ENCODE data around the gene TARS1.
"Not testable (repeated sequence)": the region's sequence is repeated elsewhere in the genome, so short reads cannot be mapped to it uniquely, and the experiment has no call there.

The TARS1 gene

GRCh38 chr5:33488558-33489355 is 48.0 kb downstream of the TARS1 start:
- DNase-seq = no peak

GRCh38 chr5:33489481-33490067 is 48.8 kb downstream of the TARS1 start:
- no peak for DNase-seq

GRCh38 chr5:33490071-33490665 is 49.4 kb downstream of the TARS1 start:
- no peak for DNase-seq

- no peak for DNase-seq
Observed at GRCh38 chr5:33491941-33492340, 51.2 kb downstream of the TARS1 start.

DNA sequence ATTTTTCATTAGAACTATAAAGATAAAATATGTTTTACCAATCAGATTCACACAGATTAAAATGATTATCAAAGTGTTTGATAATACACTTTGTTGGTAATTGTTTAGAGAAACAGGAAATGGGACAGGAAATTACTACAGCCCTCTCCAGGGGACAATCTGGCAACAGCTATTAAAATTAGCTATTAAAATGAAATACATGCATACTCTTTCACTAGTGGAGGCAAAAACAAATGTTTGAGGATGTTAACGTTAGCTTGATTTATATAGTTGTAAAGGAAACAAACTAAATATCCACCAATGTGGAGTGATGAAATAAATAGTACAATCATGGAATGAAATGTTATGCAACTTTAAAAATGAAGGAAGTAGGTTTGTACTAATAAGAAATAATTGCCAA is 53.7 kb downstream of the TARS1 start:
- no peak for DNase-seq

DNA sequence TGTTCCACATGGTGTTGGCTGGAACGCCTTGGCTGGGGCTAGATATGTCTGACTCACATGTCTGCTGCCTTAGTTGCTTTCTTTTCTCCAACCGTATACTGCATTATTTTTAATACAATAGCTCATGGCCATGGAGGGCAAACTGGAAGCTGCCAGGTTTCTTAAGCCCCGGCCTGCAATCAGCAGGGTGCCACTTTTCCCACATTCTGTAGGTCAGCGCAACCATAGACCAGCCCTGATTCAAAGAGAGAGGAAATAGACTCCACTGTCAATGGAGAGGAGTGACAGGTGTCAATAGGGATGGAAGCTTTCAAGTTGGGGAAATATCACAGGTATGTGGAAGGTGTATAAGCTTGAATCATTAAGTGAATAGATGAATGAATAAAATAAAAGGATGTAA is 60.5 kb downstream of the TARS1 start:
- DNase-seq = no peak

DNA sequence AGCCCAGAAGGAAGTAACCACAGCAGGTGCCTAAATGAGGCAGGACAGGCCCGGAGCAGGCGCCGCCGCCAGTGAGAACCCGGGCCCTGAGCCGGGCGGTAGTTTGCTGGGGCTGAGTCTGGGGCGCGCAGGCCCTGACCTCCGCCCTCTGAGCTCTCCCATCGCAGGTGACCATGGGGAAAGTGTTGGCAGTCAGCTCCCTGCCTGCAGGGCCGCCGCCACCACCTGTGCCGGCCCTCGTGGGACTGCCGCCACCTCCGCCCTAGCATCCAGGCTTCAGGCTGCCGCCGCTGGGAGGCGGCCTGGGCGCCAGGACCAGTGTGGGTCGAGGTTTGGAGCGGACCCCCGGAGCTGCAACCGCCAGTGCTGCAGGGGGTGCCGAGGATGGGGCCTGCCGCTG is 61.1 kb downstream of the TARS1 start:
- no peak for DNase-seq

DNA sequence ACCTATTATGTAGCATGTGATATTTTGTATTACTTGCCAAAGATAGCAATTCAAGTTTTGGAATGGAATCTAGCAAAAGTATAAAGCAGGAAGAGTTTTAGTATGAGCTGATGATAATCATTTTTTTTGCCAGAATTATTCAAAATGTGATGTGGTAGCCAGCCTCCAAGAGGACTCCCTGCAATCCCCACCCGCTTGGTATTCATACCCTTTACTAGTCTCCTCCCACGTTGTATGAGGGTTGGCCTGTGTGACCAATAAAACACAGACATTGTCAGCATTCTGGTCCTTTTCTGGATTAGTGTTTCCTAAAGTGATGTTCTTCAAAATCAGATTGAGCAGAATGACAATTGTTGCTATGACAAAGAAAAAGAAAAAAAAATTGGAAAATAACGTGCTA is 63.8 kb downstream of the TARS1 start:
- DNase-seq = no peak

GRCh38 chr5:33507426-33507825 is 66.7 kb downstream of the TARS1 start:
- DNase-seq = no peak

GRCh38 chr5:33509036-33509435 is 68.3 kb downstream of the TARS1 start:
- DNase-seq = no peak

DNA sequence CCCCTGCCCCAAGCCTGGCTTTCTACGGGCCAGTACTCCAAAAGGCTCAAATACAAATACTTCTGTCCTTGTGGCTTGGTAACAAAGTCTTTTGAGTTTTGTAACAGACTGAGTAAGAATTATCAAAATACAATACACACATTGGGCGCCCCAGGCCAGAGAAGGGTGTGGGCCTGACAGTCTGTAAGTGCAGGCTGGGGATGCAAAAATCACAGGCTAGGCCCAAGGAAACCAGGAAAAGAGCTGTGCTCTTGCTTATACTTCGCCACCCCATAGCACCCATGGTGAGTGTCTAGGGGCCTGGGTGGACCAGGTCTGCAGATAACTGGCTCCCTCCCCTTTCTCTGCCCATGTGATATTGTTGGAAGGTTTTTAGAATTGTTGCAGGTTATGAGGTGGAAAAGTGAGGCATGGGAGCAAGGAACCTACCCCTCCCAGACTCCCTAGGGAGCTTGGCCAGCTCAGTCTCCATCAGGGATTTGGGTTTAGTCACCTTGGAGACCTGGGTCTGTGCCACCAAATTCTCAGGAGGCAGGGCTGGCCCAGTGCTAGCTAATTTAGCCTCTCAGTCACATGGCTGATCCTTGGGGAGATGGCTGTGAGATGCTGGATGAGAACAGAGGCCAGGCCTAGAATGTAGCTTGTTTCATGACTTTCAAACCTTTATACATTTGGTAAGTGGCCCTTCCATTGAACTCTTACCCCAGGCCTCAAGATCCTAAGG is 72.9 kb downstream of the TARS1 start:
- DNase-seq = no peak

- not testable (repeated sequence) for DNase-seq
Observed at GRCh38 chr5:33515366-33515765, 74.6 kb downstream of the TARS1 start.

DNA sequence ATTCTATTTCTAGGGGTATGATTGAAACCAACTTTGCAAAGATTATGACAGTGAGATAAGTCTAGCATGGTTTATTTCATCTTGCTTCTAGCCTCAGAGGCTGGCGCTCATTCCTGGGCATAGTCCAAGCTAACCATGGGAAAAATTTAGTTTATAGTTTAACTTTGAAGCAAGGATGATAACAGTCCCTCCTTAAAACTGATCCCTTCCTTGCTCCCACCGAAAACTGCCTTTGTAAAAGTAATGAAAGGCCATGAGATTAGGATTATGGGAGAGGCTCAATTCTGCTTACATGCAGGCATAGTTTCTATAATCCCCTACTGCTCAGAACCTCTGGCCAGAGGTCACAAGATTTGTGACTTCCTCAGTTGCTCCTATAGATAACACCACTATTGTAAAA is 75.7 kb downstream of the TARS1 start:
- no peak for DNase-seq
